ENCODE data around the gene GNA14.

DNA sequence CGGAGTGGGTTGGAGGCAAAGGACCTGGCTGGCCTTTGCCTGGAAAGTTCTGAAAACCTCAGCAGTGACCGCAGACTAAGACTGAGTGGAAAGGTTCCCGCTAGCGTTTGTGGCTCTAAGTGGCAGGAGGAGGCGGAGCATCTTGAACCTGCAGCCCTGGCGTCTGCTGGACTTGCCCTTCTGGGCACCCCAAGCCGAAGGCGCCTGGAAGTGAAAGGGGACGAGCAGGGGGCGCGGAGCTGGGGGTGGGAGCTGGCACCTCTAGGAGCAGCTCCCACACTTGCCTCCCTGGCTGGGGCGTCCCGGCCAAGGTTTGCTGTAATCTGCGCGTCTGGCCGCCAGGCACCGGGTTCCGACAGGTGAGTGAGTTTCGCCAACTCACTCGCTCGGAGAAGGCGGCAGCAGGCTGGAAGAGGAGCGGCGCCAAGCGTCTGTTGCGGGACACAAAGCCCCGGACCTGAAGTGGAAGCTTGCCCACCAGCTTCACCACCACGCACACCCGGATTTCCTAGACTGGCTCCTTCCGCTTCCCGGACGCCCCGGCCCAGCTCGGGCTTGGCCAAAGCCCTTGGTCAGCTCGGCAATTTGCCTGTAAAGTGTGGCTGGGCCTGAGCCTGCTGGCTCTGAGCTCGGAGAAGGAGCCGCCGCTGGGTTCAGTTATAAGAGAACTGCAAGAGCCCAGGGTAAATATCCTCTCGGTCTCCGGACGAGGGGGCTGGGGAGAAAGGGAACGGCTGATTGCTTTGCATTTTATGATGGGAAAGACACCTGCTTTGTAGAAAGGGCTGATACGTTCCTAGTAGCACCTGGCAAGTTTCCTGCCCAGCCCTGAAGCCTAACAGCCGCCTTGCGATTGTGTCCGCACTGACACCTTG lies at the start of gene GNA14:
- TF ChIP-seq, protein P1, sequence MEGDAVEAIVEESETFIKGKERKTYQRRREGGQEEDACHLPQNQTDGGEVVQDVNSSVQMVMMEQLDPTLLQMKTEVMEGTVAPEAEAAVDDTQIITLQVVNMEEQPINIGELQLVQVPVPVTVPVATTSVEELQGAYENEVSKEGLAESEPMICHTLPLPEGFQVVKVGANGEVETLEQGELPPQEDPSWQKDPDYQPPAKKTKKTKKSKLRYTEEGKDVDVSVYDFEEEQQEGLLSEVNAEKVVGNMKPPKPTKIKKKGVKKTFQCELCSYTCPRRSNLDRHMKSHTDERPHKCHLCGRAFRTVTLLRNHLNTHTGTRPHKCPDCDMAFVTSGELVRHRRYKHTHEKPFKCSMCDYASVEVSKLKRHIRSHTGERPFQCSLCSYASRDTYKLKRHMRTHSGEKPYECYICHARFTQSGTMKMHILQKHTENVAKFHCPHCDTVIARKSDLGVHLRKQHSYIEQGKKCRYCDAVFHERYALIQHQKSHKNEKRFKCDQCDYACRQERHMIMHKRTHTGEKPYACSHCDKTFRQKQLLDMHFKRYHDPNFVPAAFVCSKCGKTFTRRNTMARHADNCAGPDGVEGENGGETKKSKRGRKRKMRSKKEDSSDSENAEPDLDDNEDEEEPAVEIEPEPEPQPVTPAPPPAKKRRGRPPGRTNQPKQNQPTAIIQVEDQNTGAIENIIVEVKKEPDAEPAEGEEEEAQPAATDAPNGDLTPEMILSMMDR (IDR thresholded peaks at IDR 0.05) = peak in 4 of 7 experiments; percentile 17 to 45 (median 34)
- peak in 2 of 3 donors; percentile 55 to 71 for TF ChIP-seq POLR2A (IDR thresholded peaks at IDR 0.05)
